Measurements from ENCODE around the gene AUTS2.

- TF ChIP-seq POLR2A (IDR thresholded peaks at IDR 0.05) (no peak), CTCF (IDR thresholded peaks at IDR 0.05) (no peak)
Measured at GRCh38 chr7:70353330-70353945, 755.2 kb downstream of the AUTS2 start.

Data from breast epithelium (tissue), 3 donors.